Measurements from ENCODE around the gene GLI2. TPM values are rescaled to one million over a fixed set of nuclear protein-coding genes. Genes with fewer than 3 reads are reported as not detected.

The GLI2 gene
- total RNA-seq (2014; rRNA removed; shearing (Covaris generic)): 0.76 and 4.3 TPM in 2 replicates

DNA sequence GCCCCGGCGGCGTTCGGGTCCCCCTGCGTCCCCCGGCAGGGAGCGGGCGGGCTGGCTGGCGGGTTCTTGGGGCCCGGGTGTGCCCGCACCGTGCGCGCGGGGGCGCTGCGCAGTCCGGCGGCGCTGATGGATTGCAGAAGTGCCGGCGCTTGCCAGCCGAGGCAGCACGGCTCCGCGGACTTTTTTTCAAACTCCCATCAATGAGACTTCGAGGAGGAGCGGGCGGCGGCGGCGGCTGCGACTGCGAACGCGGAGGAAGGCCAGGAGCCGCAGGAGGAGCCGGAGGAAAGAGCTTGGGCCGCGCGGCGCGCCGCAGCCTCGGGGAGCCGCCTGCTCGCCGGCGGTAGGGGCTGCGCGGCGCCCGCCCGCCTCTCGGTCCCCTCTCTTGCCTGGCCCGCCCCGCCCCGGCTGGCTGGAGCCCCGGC, at the start of gene GLI2:
TSS of gene GLI2 (plus strand) at position 123 of the 425 bp plus-strand sequence. CDS start 61,453 bp downstream, outside the sequence.
- peak; percentile 83 for DNase-seq (ENCODE audit: low read depth)

DNA sequence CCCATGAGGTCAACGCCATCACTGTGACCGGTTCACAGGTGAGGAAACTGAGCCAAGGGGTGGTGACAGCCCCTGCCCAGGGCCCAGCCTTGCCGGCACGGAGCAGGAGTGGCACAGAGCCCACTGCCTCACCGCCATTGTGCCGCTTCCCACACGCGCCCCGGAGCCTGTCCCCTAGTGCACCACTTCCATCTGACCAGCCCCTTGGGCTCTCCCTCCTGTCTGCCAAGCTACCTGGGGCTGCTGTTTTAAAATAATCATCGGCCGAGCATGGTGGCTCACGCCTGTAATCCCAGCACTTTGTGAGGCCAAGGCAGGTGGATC, 49.7 kb upstream of the GLI2 start:
- no peak for DNase-seq (ENCODE audit: low read depth)

DNA sequence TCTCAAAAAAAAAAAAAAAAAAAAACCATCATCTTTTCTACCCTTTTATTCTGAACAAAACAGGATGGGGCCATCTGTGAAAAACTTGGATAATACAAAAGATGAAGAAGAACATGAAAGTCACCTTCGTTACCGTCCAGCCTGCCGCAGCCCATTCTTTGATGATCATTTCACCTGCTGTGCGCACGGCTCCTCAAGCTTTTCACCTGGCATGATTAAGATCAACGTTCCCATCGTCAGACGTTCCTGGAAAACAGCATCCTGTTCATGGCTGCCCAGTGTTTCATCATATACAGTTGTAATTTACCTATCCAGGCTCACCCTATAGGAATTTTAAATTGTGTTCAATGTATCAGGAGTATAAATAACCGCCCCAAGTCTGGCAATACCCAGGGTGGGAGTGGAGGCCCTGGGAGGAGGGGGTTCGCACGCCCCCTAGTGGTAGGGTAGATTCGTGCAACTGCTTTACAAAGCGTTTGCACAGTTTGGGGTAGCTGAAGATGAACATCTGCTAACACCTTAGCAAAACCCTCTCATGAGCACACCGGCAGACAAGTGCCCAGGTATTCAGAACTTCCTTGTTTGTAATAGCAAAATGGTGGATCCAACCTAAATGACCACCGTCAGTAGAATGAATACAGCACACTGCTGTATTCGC, 49.0 kb upstream of the GLI2 start:
- no peak for DNase-seq (ENCODE audit: low read depth)

DNA sequence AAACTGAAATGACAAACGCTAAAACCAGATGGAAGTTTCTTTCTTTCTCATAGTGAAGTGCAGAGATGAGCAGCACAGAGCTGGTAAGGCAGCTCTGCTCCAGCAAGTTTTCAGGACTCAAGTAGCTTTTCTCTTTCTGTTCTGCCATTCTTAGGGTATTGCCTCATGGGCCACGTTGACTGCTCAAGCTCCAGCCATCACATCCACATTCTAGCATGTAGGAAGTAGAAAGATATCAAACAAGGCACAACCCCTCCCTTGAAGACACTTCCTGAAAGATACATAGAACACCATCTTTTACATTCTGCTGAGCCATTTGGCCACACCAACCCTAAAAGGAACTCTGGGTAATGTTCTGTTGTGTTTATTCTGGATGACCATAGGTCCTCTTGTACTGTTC, 48.5 kb upstream of the GLI2 start:
- no peak for DNase-seq (ENCODE audit: low read depth)

DNA sequence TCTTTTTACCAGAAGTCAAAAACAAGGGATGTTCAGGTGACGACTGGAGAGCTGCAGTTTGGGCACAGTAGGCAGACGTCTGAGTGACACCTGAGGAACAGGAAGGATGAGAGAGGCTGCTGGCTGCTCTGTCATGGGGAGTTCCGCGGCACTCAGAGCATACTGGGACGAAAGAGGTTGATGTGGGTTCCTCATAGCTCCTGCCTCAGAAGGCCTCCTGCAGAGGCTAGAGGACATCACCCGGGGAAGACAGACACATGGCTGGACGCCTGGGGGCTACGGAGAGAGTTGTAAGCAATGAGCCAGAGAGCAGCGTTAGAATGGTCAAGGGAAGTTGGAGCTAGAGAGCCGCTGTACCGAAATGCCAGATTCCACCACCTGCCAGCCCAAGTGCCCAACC, 45.1 kb upstream of the GLI2 start:
- DNase-seq (ENCODE audit: low read depth): no peak

DNA sequence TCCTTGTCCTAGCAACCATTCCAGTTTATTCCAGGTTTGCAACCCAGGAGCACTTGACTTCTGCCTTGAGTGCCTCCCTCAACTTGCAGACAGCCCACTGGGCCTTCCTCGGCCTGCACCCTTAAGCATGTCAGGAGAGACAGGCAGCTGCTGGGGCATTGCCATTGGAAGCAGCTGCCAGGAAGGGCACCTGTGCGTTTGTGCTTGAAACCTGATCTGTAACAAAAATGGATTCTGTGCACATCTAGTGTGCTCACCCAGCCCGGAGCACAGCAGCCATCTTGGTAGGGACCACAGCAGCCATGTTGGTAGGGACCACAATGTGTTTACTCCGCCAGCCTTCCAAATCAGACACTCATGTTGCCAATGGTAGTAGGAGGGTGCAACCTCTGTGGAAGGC, 44.3 kb upstream of the GLI2 start:
- no peak for DNase-seq (ENCODE audit: low read depth)

DNA sequence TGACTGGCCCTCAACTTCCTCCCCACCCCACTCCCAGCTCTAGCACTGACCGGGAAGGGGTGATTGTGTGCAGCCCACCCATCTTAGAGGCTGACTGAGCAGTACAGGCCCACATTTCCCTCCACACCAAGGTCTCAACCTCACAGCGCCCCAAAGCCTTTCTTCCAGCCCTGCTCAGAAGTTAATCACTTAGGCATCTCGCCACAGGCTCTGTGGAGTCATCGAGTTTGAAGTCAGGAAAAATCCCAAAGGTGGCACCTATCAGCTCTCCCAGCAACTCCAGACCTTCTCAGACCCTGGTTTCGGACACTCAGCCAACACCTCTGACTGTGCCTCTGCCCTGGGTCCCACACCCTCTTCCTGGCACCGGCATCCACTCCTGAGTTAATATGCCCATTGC, 43.0 kb upstream of the GLI2 start:
- peak; percentile 24 for DNase-seq (ENCODE audit: low read depth)

DNA sequence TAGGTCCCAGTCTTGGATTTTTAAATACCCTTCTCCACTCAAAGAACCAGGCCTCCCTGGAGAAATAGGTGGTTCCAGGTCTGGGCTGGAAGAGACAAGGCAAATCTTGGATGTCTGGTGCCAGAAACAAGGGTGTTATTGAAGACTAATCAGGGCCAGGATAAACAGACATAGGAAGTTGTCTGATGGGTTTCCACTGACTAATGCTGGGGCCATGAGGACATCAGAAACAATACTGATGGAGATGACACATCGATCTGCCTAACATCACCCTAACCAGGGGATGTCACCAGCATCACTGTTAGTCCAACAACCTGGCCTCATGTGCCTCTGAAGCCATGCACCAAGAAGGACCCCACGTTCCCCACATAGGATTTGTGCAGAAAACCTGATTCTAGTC, 42.5 kb upstream of the GLI2 start:
- no peak for DNase-seq (ENCODE audit: low read depth)

DNA sequence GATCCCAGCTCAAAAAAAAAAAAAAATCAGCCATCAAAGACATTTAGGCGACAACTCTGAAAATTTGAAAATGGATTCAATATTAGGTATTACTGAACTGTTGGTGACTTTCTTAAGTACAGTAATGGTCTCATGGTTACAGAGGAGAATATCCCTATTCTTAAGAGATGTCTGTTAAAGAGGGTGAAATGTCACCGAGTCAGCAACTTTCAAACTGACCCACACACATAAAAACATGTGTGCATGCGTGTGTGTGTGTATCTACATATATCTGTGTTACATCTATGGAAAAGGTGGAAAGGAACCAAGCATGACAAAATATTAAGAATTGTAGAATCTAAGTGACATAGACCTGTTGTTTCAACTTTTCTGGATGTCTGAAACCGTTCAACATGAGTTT, 41.6 kb upstream of the GLI2 start:
- no peak for DNase-seq (ENCODE audit: low read depth)

DNA sequence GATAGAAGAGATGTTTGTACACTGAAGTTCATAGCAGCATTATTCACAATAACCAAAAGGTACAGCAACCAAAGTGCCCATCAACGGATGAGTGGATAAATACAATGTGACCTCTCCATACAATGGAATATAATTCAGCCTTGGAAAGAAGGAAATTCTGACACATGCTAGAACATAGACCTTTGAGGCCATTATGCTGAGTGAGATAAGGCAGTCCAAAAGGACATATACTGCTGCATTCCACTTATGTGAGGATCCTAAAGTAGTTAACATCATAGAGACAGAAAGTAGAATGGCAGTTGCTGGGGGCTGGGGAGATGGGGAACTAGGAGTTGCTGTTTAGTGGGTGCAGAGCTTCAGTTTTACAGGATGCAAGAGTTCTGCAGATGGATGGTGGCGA, 38.2 kb upstream of the GLI2 start:
- DNase-seq (ENCODE audit: low read depth): no peak

DNA sequence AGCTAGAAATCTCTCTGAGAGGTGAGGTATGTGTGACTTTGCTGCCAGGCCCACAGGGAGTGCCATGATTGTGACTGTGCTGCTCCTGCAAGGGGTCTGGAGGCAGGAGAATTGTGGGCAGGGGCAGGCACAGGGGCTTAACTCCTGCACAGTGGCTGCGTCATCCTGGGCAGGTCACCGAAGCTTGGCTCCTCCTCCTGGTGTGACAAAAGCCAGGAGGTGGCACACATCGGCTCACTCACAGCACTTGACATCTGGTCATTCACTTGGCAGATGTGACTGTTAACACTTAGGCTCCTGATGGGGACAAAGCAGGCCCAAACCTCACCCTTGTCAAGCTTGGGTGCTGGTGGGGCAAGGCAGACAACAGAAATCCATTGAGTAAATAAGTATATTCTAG, 36.4 kb upstream of the GLI2 start:
- DNase-seq (ENCODE audit: low read depth): no peak

DNA sequence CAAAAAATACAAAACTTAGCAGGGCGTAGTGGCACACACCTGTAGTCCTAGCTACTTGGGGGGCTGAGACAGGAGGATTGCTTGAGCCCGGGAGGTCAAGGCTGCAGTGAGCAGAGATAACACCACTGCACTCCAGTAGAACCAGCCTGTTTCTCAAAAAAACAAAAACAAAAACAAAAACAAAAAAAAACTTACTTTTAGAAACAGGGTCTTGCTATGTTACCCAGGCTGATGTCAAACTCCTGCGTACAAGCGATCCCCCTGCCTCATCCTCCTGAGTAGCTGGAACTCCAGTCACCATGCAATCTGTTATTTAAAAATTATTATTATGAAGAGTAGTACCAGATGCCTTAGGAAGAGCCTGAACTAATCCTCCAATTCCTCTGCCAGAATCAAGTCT, 35.0 kb upstream of the GLI2 start:
- no peak for DNase-seq (ENCODE audit: low read depth)

DNA sequence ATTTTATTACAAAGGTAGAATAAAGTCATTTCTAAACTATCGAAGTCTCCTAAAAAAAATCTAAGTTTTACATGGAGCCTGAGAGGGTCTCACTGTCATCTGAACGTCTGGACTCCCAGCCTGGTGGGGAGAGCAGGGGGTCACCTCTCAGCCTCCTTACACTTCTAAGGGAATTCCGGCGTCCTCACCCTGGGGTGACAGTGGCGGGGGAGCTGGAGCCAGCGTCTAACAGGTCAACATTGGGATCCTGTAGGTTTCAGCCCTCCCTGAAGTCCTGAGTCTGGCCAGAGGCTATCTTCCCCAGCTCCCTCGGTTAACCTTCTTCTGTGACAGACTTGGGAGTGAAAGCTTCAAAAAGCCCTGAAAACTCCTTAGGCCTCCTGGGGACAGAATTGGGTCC, 34.6 kb upstream of the GLI2 start:
- no peak for DNase-seq (ENCODE audit: low read depth)

DNA sequence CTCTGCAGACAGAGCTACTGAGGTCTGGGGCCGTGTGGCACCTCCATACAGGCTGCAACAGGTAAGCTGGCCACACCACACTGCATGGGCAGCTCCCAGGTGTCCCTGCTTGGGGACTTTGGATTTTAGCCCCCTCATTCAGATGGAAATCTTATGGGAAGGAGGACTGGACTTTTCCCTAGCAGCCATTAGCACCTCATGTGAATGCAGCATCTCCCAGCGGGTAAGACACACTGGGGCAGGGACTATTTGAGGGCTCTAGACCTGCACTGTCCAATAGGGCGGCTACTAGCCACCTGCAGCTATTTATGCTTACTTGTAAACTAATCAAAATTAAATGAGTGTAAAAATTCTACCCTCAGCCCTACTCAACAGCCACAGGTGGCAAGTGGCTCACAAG, 34.2 kb upstream of the GLI2 start:
- DNase-seq (ENCODE audit: low read depth): no peak

DNA sequence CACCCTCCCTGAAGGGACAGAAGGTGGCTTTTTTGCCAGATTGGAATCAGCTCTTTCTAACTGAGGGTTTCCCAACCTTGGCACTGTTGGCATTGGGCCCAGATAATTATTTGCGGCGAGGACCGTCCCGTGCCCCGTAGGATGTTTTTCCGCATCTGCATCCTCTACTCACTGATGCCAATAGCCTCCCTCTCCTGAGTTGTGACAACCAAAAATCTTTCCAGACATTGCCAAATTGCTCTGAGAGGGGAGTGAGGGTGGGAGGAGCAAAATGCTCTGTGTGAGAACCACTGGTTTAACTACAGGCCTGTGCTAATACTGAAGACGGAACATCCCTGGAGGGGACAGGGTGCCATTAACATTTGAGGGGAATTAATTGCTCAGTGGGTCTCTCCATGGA, 33.6 kb upstream of the GLI2 start:
- no peak for DNase-seq (ENCODE audit: low read depth)

DNA sequence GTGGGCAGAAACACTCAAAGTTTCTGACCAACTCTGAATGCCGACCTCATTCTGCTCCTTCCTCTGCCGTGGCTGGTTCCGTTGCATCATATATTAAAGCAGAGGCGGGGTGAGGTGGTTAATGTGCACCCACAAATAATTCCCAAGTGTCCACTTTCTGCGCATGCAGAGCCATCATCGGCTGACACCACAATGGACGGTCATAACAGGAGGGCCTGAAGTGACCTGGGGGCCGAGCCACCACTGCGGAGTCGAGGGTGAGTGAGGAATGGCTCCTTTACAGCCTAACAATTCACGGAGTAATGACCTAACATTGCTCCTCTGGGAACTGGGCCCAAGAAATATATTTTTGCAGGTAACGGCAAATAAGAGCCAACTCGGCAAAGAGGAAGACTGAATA, 32.9 kb upstream of the GLI2 start:
- DNase-seq (ENCODE audit: low read depth): no peak

DNA sequence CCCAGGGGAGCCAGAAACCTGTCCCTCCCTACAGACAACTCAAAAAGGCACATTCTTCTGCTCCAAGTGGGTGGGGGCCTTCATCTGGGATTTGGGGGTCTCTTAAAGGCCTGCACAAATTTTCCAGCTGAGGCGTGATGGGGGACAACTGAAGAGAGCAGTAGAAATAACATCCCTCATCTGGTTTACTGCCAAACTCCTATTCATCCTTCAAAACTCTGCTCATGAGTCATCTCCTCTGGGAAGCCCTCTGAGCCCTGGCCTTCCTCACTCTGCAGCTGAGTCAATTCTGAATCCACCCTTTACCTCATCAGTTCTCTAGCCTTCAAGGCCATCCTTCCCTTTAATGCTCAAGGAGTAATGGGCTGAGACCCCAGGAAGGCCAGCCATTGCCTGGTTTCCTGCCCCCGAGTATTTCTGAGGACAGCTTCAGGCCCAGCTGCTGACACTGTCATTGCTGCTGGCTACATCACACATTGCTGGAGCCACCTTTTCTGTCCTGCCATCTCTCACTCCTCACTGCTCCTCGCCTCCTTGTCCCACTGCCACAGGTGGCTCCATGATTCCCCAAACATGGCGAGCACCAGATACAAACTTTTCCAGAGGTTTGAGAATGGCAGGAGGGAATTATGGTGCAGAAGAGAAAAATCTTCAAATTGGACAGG, 32.2 kb upstream of the GLI2 start:
- no peak for DNase-seq (ENCODE audit: low read depth)

DNA sequence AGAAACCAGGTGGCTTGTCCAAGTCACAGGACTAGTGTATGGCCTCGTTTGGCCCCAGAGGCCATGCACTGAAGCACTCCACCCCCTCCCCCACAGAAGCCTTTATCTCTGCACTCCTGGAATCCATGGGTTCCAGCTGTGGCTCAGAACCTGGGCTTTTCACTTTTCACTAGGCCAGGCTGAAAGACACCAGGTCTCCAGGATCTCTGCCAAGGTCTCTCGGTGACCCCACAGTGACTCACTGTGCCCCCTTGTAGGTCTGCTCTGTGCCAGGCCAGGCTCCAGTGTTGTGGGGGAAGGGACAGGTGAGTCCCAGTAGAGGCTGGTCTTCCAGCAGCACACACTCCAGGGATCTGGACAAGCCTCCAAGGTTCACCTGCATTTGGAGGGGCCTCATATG, 31.0 kb upstream of the GLI2 start:
- no peak for DNase-seq (ENCODE audit: low read depth)

DNA sequence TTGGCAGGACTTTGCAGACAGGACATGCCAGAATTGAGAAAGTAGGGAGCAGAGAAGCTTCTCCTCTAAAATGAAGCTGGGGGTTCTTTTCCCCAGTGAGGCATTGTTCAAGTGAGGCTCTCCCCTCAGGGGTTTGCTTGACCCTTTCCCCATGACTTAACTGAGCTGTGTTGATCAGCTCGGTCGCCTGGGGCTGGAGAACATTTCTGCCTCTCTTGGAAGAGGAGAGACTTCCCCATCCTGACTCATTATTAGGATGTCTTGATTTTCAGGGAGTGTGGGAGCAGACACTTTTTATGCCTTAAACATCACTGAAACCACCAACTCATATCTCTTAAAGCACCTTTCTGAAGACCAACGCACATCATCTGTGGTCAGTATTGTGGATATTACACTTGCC, 27.9 kb upstream of the GLI2 start:
- peak; percentile 73 for DNase-seq (ENCODE audit: low read depth)

DNA sequence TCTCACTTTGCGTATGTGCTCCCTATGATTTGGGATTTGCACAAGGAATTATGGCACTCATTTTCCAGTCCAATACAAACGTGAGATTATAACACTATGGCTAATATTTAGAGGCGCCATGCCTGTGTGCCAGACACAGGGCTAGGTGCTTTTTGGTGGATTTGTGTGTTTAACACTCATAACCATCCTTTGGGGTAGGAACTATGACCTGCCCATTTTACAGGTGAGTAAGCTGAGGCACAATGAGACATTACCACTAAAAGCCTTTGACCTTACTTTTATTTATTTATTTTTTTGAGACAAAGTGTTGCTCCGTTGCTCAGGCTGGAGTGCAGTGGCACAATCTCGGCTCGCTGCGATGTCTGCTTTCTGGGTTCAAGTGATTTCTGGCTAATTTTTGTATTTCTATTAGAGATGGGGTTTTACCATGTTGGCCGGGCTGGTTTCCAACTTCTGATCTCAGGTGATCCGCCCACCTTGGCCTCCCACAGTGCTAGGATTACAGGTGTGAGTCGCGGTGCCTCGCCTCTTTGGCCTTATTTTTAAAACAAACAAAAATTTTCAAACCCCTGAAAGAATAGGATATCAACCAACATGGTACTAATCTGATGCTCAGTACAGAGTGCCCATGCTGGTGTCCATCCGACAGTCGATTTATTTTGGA, 26.6 kb upstream of the GLI2 start:
- no peak for DNase-seq (ENCODE audit: low read depth)

DNA sequence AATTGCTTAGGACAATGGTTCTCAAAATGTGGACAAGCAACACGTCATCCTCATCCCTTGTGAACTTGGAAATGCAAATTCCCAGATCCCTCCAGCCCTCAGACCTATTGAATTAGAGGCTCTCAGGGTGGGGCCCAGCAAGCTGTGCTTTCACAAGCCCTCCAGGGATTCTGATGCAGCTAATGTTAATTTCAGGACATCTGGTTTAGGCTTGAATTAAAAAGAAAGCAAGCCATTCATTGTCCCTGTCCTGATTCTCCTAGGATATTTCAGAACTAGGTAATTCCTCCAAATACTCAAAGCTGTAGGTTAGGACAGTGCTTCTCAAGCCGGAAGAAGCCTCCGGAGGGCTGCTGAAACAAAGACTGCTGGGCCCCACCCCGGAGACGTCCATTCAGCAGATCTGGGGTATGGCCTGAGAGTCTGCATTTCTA, 26.0 kb upstream of the GLI2 start:
- DNase-seq (ENCODE audit: low read depth): no peak

DNA sequence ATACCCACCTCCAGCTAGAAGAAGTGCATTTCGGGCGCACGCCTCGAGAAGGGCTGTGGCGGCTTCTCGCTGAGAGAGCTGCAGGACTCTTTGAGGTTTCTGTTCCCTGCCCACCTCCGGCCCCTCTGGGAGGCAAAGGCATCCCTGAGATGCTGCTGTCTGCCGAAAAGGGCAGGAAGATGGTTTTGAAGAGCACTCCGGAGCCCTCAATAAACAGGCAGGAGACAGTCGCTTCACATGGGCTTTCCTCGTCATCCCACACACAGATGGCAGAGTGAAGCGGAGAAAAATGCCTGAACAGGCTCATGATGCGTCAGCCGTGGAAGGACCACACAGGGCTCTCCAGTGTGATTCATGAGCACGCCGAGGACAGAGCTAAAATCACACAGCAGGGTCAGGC, 25.4 kb upstream of the GLI2 start:
- no peak for DNase-seq (ENCODE audit: low read depth)

DNA sequence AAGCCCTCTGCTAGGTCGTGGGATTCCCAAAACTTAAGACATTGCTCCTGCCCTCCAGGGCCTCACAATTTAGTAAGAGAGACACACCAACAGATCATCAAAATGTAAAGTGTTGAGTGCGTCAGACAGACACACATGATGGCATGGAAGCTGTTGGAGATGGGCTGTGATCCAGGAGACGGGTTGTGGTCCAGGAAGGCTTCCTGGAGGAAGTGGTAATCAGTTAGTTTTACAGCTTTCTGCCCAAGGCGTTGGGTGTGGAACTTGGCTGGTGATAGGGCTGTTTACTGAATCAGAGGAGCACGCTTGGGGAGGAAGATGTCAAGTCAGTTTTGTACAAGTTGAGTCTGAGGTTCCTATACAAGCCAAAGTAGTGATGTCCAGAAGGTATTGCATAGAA, 24.0 kb upstream of the GLI2 start:
- no peak for DNase-seq (ENCODE audit: low read depth)

All from M059J (cell line).